HEK293T (cell line): ENCODE data around the gene KCNQ1OT1.

Experiments
- CTCF ChIA-PET: fragments of 350-600 bp; formaldehyde crosslinking; extraction: SDS; loops from one replicate; lab custom pipeline; 2021; ENCODE audit warnings: antibody characterized with exemption, inconsistent platforms; lab: Yijun Ruan, JAX
- POLR2A ChIA-PET: fragments of 350-600 bp; formaldehyde crosslinking; extraction: SDS; loops from one replicate; lab custom pipeline; 2020; ENCODE audit warnings: antibody characterized with exemption, inconsistent platforms; lab: Yijun Ruan, JAX
- DNase-seq: peaks from one replicate; pipeline ENCODE4 v3.0.0; 2012; ENCODE audit warnings: mixed read lengths; ENCODE audit errors: extremely low spot score
- ARNT ChIP-seq: fragments of 450-650 bp; IDR thresholded peaks from 2 replicates; pipeline ENCODE4 v1.6.1; 2017; ENCODE audit warnings: mild to moderate bottlenecking
- BHLHE40 ChIP-seq: fragments of 450-650 bp; IDR thresholded peaks from 2 replicates; pipeline ENCODE4 v1.6.1; 2016; ENCODE audit warnings: mild to moderate bottlenecking, moderate library complexity, borderline replicate concordance
- CTBP1 ChIP-seq: fragments of 450-650 bp; IDR thresholded peaks from 2 replicates; pipeline ENCODE4 v1.6.1; 2016; ENCODE audit warnings: borderline replicate concordance
- ELF4 ChIP-seq: fragments of 450-650 bp; IDR thresholded peaks from 2 replicates; pipeline ENCODE4 v1.6.1; 2017; ENCODE audit warnings: antibody characterized with exemption
- FOXA1 ChIP-seq: fragments of 450-650 bp; IDR thresholded peaks from 2 replicates; pipeline ENCODE4 v1.6.1; 2016; ENCODE audit warnings: mild to moderate bottlenecking
- FOXK2 ChIP-seq: fragments of 450-650 bp; IDR thresholded peaks from 2 replicates; pipeline ENCODE4 v1.6.1; 2016; ENCODE audit warnings: mild to moderate bottlenecking
- FOXM1 ChIP-seq: fragments of 450-650 bp; IDR thresholded peaks from 2 replicates; pipeline ENCODE4 v1.6.1; 2017; ENCODE audit warnings: mild to moderate bottlenecking, borderline replicate concordance
- HDGF ChIP-seq: fragments of 450-650 bp; IDR thresholded peaks from 2 replicates; pipeline ENCODE4 v1.6.1; 2017; ENCODE audit warnings: antibody characterized with exemption, borderline replicate concordance
- L3MBTL2 ChIP-seq: fragments of 450-650 bp; conservative IDR thresholded peaks from 2 replicates; pipeline ENCODE4 v1.6.1; 2016; ENCODE audit warnings: mild to moderate bottlenecking
- LEF1 ChIP-seq: fragments of 450-650 bp; IDR thresholded peaks from 2 replicates; pipeline ENCODE4 v1.6.1; 2017; ENCODE audit warnings: mild to moderate bottlenecking, borderline replicate concordance
- NFRKB ChIP-seq: fragments of 450-650 bp; IDR thresholded peaks from 2 replicates; pipeline ENCODE4 v1.6.1; 2016; ENCODE audit warnings: mild to moderate bottlenecking, moderate library complexity
- SP1 ChIP-seq: fragments of 450-650 bp; IDR thresholded peaks from 2 replicates; pipeline ENCODE4 v1.6.1; 2017
- SUZ12 ChIP-seq: fragments of 450-650 bp; IDR thresholded peaks from 2 replicates; pipeline ENCODE4 v1.6.1; 2016; ENCODE audit warnings: mild to moderate bottlenecking
- TARDBP ChIP-seq: fragments of 450-650 bp; IDR thresholded peaks from 2 replicates; pipeline ENCODE4 v1.6.1; 2016
- ZNF384 ChIP-seq: fragments of 450-650 bp; IDR thresholded peaks from 2 replicates; pipeline ENCODE4 v1.6.1; 2016
- TF ChIP-seq, protein P1 (sequence below): fragments of 450-650 bp; IDR thresholded peaks from 2 replicates; pipeline ENCODE4 v1.6.1; 2016

Gene KCNQ1OT1

DNA sequence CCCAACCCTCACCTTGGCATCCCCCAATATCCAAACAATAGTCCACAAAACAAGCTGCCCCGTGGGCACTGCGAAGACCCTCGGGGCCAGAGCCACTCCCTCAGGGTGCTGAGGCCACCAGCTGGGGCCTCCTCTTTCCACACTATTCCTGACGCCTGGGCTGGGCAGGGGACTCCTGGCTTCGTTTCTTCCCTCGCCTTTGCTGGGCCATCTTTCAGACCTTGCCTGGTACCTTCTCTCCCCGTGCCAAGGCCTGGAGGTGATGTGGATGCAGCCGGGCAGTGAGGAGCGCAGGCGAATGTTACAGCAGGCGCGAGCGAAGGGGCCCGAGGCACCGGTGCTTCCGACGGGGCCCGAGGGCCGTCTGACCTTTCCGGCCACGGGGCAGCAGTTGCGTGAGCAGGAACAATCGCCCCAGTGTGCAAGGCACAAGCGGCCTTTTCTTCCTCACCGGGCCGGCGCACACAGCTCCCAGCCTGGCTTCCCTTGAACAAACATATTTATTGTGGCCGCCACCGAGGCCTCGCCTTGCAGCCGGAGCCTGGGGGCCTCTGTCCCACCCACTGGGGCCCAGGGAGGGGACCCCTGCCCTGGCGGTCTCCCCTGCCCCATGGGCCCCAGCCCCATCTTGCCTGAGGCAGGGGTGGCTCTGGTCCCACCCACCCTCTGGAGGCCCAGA is 32.6 kb upstream of the KCNQ1OT1 start:
- ChIA-PET CTCF (no interaction called here), POLR2A (no interaction called here)
- TF ChIP-seq NFRKB (no peak), SP1 (no peak), TARDBP (no peak), SUZ12 (no peak), CTBP1 (no peak), ELF4 (no peak), ARNT (no peak), FOXA1 (no peak)
- no peak for DNase-seq

- POLR2A ChIA-PET = no interaction called here
- TF ChIP-seq, protein P1, sequence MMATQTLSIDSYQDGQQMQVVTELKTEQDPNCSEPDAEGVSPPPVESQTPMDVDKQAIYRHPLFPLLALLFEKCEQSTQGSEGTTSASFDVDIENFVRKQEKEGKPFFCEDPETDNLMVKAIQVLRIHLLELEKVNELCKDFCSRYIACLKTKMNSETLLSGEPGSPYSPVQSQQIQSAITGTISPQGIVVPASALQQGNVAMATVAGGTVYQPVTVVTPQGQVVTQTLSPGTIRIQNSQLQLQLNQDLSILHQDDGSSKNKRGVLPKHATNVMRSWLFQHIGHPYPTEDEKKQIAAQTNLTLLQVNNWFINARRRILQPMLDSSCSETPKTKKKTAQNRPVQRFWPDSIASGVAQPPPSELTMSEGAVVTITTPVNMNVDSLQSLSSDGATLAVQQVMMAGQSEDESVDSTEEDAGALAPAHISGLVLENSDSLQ = no peak
- TF ChIP-seq ELF4 = no peak
- TF ChIP-seq ZNF384 = no peak
- TF ChIP-seq FOXA1 = no peak
- TF ChIP-seq NFRKB = no peak
- no peak for TF ChIP-seq FOXM1
- no peak for TF ChIP-seq L3MBTL2
- TF ChIP-seq BHLHE40 = no peak
- TF ChIP-seq CTBP1 = no peak
- TF ChIP-seq TARDBP = no peak
- no peak for TF ChIP-seq SP1
- TF ChIP-seq LEF1 = no peak
- no peak for TF ChIP-seq FOXK2
- no peak for TF ChIP-seq ARNT
- no peak for TF ChIP-seq HDGF
- DNase-seq = no peak
- CTCF ChIA-PET = no interaction called here
These were observed 31.6 kb upstream of the KCNQ1OT1 start for GRCh38 chr11:2731130-2732125.

DNA sequence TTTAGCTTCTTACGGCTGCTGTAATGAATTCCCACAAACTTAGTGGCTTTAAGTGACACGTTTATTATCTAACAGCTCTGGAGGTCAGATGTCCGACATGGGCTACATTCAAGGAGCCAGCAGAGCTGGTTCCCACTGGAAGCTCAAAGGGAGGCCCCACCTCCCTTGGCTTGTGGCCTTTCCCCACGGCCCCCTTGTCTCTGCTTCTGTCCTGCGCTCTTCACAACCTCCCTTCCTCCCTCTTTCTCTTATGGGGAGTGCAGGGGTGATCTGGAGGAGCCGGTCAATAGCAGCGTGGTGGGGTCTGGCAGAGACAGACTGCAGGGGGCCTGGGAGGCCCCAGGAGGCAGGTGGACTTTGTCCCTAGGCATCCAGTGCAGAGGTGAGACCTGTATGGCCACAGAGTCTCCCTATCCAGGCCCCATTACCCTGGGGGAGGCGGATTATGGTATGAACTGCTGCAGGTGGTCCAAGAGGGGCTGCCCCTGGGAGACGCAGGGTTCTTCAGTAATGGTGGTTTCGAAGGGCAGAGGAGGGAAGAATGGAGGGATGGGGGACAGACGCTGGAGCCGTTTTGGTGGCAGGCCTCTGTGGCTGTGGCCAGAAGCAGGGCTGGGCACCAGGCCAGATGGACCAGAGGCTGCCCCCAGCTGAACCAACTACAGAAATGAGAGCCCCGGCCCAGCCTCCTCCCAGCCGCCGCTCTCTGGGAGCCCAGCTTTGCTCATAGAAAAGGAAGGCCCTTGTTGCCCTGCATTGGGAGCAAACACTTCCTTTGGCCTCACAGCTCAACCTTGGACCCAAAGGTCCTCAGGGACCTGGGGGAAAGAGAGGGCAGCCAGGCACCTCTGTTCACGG is 30.7 kb upstream of the KCNQ1OT1 start:
- CTCF ChIA-PET = no interaction called here

DNA sequence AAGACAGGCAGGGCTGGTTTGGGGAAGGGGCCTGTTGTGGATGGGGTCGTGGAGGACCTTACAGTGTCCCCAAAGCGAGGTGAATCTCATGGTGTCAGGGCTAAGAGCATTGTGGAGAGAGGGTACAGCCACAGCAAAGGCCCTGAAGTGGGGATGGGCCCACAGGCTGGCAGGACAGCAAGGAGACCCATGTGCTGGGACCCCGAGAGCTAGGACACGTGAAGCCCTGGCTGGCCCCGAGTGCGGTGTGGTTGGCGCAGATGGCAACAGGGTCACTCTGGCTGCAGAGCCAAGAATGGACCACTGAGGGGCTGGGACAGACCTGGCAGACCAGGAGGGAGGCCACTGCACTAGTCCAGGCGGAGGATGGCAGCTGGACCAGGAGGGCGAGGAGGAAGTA is 30.0 kb upstream of the KCNQ1OT1 start:
- TF ChIP-seq ELF4 = no peak
- no peak for TF ChIP-seq FOXM1
- TF ChIP-seq CTBP1 = no peak
- POLR2A ChIA-PET = no interaction called here
- CTCF ChIA-PET = no interaction called here

More for the DNA sequence above, 30.7 kb upstream of the KCNQ1OT1 start:
- TF ChIP-seq NFRKB (no peak), LEF1 (no peak), ELF4 (no peak), FOXM1 (no peak), L3MBTL2 (no peak), FOXK2 (no peak)
- TF ChIP-seq, protein P1 = no peak
- no peak for DNase-seq
- POLR2A ChIA-PET = no interaction called here

DNA sequence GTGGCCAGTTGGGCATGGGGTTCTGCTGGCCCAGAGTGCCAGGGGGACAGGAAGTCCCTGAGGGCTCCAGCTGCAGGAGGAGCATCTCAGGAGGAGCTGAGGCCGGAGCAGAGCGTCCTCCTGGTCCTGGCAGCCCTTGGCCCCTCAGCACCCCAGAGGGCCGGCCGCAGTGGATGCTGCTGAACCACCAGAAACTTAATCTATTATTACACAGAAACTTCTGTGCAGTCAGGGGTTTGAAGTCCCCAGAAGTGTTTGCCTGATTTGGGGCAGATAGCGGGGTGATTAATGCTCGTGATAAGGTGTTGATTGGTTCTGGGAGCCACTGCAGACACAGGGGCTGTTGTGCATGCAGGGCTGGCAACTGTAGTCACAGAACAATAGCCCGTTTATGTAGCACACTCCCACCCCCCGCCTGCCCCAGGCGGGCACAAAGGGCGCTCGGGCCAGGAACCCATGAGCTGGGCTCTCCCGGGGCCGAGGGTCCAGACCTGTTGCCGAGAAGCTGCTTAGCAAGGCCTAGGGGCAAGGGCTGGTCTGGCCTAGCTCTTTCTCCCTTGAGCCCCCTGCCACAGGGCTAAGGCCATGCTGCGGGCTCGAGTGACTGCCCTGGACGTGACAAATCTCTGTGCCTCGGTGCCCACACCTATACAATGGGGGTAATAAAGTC is 29.0 kb upstream of the KCNQ1OT1 start:
- DNase-seq = no peak
- POLR2A ChIA-PET = no interaction called here
- TF ChIP-seq CTBP1 (no peak), FOXK2 (no peak), FOXM1 (no peak), L3MBTL2 (no peak), ELF4 (no peak), HDGF (no peak)
- TF ChIP-seq, protein P1 = no peak
- CTCF ChIA-PET = no interaction called here

More for the DNA sequence above, 30.0 kb upstream of the KCNQ1OT1 start:
- no peak for DNase-seq
